CD14-positive monocyte (primary cell): ENCODE data around the gene SH3BGR. TPM values are rescaled to one million over a fixed set of nuclear protein-coding genes. Genes with fewer than 3 reads are reported as not detected.

Experiments used
- DNase-seq, 3 donors: peaks; one replicate each; pipeline ENCODE4 v3.0.0-alpha.2; 2011 to 2022
- H2AFZ ChIP-seq: 2 replicates; pipeline ENCODE4 v1.6.0; 2012; ENCODE audit warnings: mild to moderate bottlenecking, low read depth, low read length, inconsistent platforms; ENCODE audit not compliant: insufficient read depth, poor library complexity, severe bottlenecking
- H3K27ac ChIP-seq, 2 donors: 1 replicate in 1 of 2; 2 replicates in 1 of 2; pipeline ENCODE4 v1.5.1; 2012 to 2013; ENCODE audit warnings: low read length in 2 of 2, control low read depth in 1 of 2, inconsistent platforms in 1 of 2, low read depth in 1 of 2, mild to moderate bottlenecking in 1 of 2
- H3K27me3 ChIP-seq, 2 donors: one replicate each; pipeline versions ENCODE4 v1.6.0 to v1.6.1; 2011 to 2013; ENCODE audit warnings: low read length in 2 of 2; ENCODE audit not compliant: control insufficient read depth in 2 of 2, insufficient read depth in 2 of 2
- H3K36me3 ChIP-seq, 2 donors: replicated peaks in 1 of 2; 1 replicate in 1 of 2; 2 replicates in 1 of 2; pipeline versions ENCODE4 v1.5.1 to v1.6.1; 2012 to 2013; ENCODE audit warnings: low read length in 2 of 2, control low read depth in 1 of 2, inconsistent platforms in 1 of 2, mild to moderate bottlenecking in 1 of 2; ENCODE audit not compliant: insufficient read depth in 2 of 2, control insufficient read depth in 1 of 2
- H3K4me1 ChIP-seq, 2 donors: 1 replicate in 1 of 2; 2 replicates in 1 of 2; pipeline versions ENCODE4 v1.5.1 to v1.6.1; 2012 to 2013; ENCODE audit warnings: low read length in 2 of 2, control low read depth in 1 of 2, inconsistent platforms in 1 of 2, mild to moderate bottlenecking in 1 of 2, moderate library complexity in 1 of 2; ENCODE audit not compliant: insufficient read depth in 2 of 2, control insufficient read depth in 1 of 2
- H3K4me2 ChIP-seq: replicated peaks from 2 replicates; pipeline ENCODE3; 2012; ENCODE audit warnings: low read length, moderate library complexity, mild to moderate bottlenecking; ENCODE audit not compliant: poor library complexity, severe bottlenecking; ENCODE audit errors: extremely low read depth
- H3K4me3 ChIP-seq, 3 experiments: fragments of 200-600 bp in 1 of 3; sonication (generic) in 1 of 3; replicated peaks in 1 of 3; 1 replicate in 2 of 3; 2 replicates in 1 of 3; pipeline ENCODE4 v1.5.1; 2011 to 2013; ENCODE audit warnings: low read length in 3 of 3, mild to moderate bottlenecking in 3 of 3, control low read depth in 2 of 3, low read depth in 2 of 3, inconsistent platforms in 1 of 3, moderate library complexity in 1 of 3
- H3K79me2 ChIP-seq: 2 replicates; pipeline ENCODE4 v1.6.0; 2012; ENCODE audit warnings: mild to moderate bottlenecking, control low read depth, inconsistent platforms, low read length, moderate library complexity; ENCODE audit not compliant: insufficient read depth
- H3K9ac ChIP-seq: 2 replicates; pipeline ENCODE4 v1.6.0; 2017; ENCODE audit warnings: low read length, mild to moderate bottlenecking; ENCODE audit not compliant: insufficient read depth, poor library complexity, severe bottlenecking
- H3K9me3 ChIP-seq, 2 donors: replicated peaks in 1 of 2; 1 replicate in 1 of 2; 2 replicates in 1 of 2; pipeline versions ENCODE4 v1.5.1 to v1.6.1; 2012 to 2013; ENCODE audit warnings: low read length in 2 of 2, control low read depth in 1 of 2; ENCODE audit not compliant: control insufficient read depth in 1 of 2, insufficient read depth in 1 of 2
- H4K20me1 ChIP-seq: 2 replicates; pipeline ENCODE4 v1.6.0; 2012; ENCODE audit warnings: mild to moderate bottlenecking, low read length, control low read depth, moderate library complexity; ENCODE audit not compliant: insufficient read depth
- H3K27ac Mint-ChIP-seq, 7 donors: one replicate each; pipeline ENCODE4 v1.8.0; 2020; ENCODE audit warnings: mild to moderate bottlenecking in 7 of 7, mixed read lengths in 7 of 7, moderate library complexity in 6 of 7, inconsistent platforms in 2 of 7
- H3K27me3 Mint-ChIP-seq, 3 donors: one replicate each; pipeline ENCODE4 v1.8.0; 2021 to 2022; ENCODE audit warnings: low read depth in 3 of 3, mild to moderate bottlenecking in 3 of 3, mixed read lengths in 3 of 3, moderate library complexity in 3 of 3, inconsistent platforms in 1 of 3
- H3K36me3 Mint-ChIP-seq, 2 donors: one replicate each; pipeline ENCODE4 v1.8.0; 2020; ENCODE audit warnings: mixed read lengths in 2 of 2, inconsistent platforms in 1 of 2, mild to moderate bottlenecking in 1 of 2
- H3K4me1 Mint-ChIP-seq: one replicate; pipeline ENCODE4 v1.8.0; 2020; ENCODE audit warnings: mild to moderate bottlenecking, mixed read lengths
- H3K4me3 Mint-ChIP-seq, 2 donors: one replicate each; pipeline ENCODE4 v1.8.0; 2020; ENCODE audit warnings: mild to moderate bottlenecking in 2 of 2, mixed read lengths in 2 of 2, moderate library complexity in 1 of 2
- H3K9me3 Mint-ChIP-seq, 7 donors: one replicate each; pipeline ENCODE4 v1.8.0; 2020 to 2022; ENCODE audit warnings: mixed read lengths in 7 of 7, mild to moderate bottlenecking in 6 of 7, moderate library complexity in 6 of 7, inconsistent platforms in 2 of 7
- WGBS: methylation state at CpG from one replicate; pipeline ENCODE4 v1.1.5; 2013; ENCODE audit warnings: missing lambda C conversion rate; ENCODE audit not compliant: insufficient coverage; 5-methylcytosine and 5-hydroxymethylcytosine counted together
- intact Hi-C, 2 donors: fragments of 100-400 bp; cut with micrococcal nuclease; formaldehyde crosslinking; loops; one replicate each; pipeline versions ENCODE4 v1.15.0 to v1.15.1; 2023
- polyA plus RNA-seq, 3 donors: library from polyadenylated mRNA; depleted of rRNA in 1 of 3; unstranded in 2 of 3; stranded (reverse) in 1 of 3; fragments of 300-500 nt in 2 of 3; fragments of >200 nt in 1 of 3; fragmentation: Illumina TruSeq in 2 of 3; gene quantifications; 1 replicate in 2 of 3; 2 replicates in 1 of 3; pipeline ENCODE4 v1.2.3, GENCODE V29; 2012 to 2021
- TF ChIP-seq, protein P1 (sequence below): fragments of 200-600 bp; IDR thresholded peaks from one replicate; pipeline ENCODE4 v1.8.0; 2022; ENCODE audit warnings: antibody characterized with exemption, mild to moderate bottlenecking

Gene SH3BGR
- polyA plus RNA-seq, 3 donors = 0.36 to 0.72 TPM; not detected in 1

DNA sequence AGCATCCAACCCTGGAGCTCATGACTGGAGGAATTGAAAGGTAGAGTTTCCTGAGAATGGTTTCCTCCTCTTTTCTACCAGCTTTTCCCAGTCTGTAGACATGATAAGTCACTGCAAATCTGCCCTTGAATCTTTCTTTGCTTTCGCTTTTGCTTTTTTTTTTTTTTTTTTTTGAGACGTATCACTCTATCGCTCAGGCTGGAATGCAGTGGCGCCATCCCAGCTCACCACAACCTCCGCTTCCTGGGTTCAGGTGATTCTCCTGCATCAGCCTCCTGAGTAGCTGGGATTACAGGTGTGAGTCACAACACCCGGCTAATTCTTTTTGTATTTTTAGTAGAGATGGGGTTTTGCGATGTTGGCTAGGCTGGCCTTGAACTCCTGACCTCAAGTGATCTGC, 4.5 kb upstream of the SH3BGR start:
- H3K27ac Mint-ChIP-seq = no peak overlapping the region
- Histone ChIP-seq H2AFZ (no peak overlapping the region), H3K9ac (no peak overlapping the region), H3K27ac (no peak overlapping the region), H3K4me2 (no peak overlapping the region), H3K36me3 (no peaks in the 10 kb centered on the region), H3K27me3 (peaks cover 0 to 6% of the 10 kb centered on the region in 2 donors), H3K79me2 (no peaks in the 10 kb centered on the region), H4K20me1 (no peaks in the 10 kb centered on the region), H3K4me3 (no peak overlapping the region), H3K4me1 (peaks cover 15 to 18% of the 10 kb centered on the region in 2 donors), H3K9me3 (no peaks in the 10 kb centered on the region)
- peak overlapping the region in 1 of 2 donors; percentile 1 for H3K4me3 Mint-ChIP-seq
- peaks cover 13% of the 10 kb centered on the region for H3K4me1 Mint-ChIP-seq
- DNase-seq = no peak
- TF ChIP-seq, protein P1, sequence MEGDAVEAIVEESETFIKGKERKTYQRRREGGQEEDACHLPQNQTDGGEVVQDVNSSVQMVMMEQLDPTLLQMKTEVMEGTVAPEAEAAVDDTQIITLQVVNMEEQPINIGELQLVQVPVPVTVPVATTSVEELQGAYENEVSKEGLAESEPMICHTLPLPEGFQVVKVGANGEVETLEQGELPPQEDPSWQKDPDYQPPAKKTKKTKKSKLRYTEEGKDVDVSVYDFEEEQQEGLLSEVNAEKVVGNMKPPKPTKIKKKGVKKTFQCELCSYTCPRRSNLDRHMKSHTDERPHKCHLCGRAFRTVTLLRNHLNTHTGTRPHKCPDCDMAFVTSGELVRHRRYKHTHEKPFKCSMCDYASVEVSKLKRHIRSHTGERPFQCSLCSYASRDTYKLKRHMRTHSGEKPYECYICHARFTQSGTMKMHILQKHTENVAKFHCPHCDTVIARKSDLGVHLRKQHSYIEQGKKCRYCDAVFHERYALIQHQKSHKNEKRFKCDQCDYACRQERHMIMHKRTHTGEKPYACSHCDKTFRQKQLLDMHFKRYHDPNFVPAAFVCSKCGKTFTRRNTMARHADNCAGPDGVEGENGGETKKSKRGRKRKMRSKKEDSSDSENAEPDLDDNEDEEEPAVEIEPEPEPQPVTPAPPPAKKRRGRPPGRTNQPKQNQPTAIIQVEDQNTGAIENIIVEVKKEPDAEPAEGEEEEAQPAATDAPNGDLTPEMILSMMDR = no peak
- peaks cover 0 to 3% (median 0%) of the 10 kb centered on the region in 7 donors for H3K9me3 Mint-ChIP-seq
- intact Hi-C loops = loop anchor here (5.0 to 10.0 kb wide), 2 partner anchors 132 to 135 kb away; partner anchors contain the start of gene BRWD1 (in 2 of the 2)
- 100% methylated on average over 1 of the region's 7 CpGs for WGBS
- no peaks in the 10 kb centered on the region for H3K36me3 Mint-ChIP-seq
- H3K27me3 Mint-ChIP-seq = peaks cover 9 to 10% (median 10%) of the 10 kb centered on the region in 3 donors

DNA sequence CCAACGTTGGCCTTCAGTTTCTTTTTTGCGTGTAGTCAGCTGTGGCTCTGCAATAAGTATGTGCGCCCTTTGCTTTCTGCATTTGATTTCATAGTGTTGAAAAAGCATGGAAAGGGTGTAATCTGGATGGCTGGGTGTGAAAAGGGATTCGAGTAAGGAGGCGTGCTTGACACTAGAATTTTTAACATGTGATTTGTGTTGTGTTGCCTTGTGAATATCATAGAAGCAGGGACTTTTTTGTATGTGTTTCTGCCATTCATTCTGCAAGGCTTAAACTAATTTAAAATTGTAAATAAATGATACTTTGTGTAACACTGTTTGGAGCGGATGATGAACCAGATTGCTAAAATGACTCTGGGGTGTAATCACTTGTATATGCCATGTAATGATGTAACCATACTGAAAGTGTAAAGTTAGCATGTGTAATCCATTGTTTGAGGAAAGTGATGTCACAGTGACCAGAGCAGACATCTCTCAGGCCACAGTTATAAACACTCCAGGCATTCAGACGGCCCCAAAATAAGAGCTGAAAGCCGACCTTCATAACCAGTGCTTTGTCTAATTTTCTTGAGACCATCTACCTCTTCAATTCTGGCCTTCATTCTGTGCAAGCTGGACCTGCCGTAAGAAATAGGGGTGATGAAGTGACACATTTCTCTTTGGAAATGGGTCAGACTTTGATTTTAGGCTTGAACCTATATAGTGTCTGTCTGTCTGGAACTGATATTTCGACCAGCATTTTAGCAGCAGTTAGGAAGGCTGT, 618 bp downstream of the SH3BGR start:
- peaks cover 1% of the 10 kb centered on the region for H3K4me1 Mint-ChIP-seq

More for the DNA sequence above, 618 bp downstream of the SH3BGR start:
- H3K79me2 ChIP-seq = no peaks in the 10 kb centered on the region
- Mint-ChIP-seq H3K4me3 (no peak overlapping the region), H3K9me3 (peaks cover 0 to 3% (median 0%) of the 10 kb centered on the region in 7 donors), H3K36me3 (no peaks in the 10 kb centered on the region), H3K27me3 (peaks cover 2 to 6% (median 4%) of the 10 kb centered on the region in 3 donors), H3K27ac (no peak overlapping the region)
- H2AFZ ChIP-seq = no peak overlapping the region
- intact Hi-C loops = no loop called here
- WGBS = 93% methylated on average over 6 of the region's 10 CpGs
- H3K4me2 ChIP-seq = no peak overlapping the region
- H3K27me3 ChIP-seq = no peaks in the 10 kb centered on the region
- H3K4me3 ChIP-seq = no peak overlapping the region
- H3K4me1 ChIP-seq = no peaks in the 10 kb centered on the region
- no peak for DNase-seq
- no peaks in the 10 kb centered on the region for H3K36me3 ChIP-seq
- TF ChIP-seq, protein P1 = no peak
- H3K9ac ChIP-seq = no peak overlapping the region
- H3K27ac ChIP-seq = no peak overlapping the region
- no peaks in the 10 kb centered on the region for H3K9me3 ChIP-seq
- H4K20me1 ChIP-seq = no peaks in the 10 kb centered on the region
